ENCODE results near the gene CLEC18A. TPM values are rescaled to one million over a fixed set of nuclear protein-coding genes. Genes with fewer than 3 reads are reported as not detected.
"Not testable (repeated sequence)": the region's sequence is repeated elsewhere in the genome, so short reads cannot be mapped to it uniquely, and the experiment has no call there.

Gene CLEC18A
- total RNA-seq, 4 donors from 2014 or later = 0.48 to 2.7 (median 1.4) TPM

- not testable (repeated sequence) for ATAC-seq (ENCODE audit: low FRiP score); DNase-seq (ENCODE audit: low spot score)
Measured at GRCh38 chr16:69963312-69963711, 12.2 kb downstream of the CLEC18A start.

GRCh38 chr16:69964960-69965660 lies 14.0 kb downstream of the CLEC18A start:
- peak; percentile 75 for ATAC-seq (ENCODE audit: low FRiP score)
- not testable (repeated sequence) for DNase-seq (ENCODE audit: low spot score)

GRCh38 chr16:69965661-69966054 lies 14.5 kb downstream of the CLEC18A start:
- DNase-seq (ENCODE audit: low spot score); ATAC-seq (ENCODE audit: low FRiP score): not testable (repeated sequence)

DNA sequence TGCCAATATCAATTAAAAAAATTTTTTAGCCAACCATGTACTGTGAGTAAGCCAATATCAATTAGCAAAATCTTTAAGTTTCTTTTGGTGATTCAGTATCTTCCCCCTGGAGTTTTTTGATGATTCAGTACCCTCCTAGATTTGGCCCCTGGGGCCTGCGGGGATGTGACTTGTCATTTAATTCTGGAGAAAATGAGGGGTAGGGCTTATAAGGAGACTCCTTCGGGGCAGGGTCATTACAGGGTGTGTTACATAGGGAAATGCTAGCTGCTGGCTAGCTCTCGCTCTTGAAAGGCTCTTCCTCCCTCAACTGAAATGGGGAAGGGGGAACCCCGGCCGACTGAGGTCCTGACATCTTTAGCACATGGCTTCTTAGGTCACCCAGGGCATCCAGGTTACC lies 16.6 kb downstream of the CLEC18A start:
- ATAC-seq (ENCODE audit: low FRiP score); DNase-seq (ENCODE audit: low spot score): not testable (repeated sequence)

- DNase-seq (ENCODE audit: low spot score); ATAC-seq (ENCODE audit: low FRiP score): not testable (repeated sequence)
Measured at GRCh38 chr16:69968125-69968524, 17.0 kb downstream of the CLEC18A start.

- DNase-seq (ENCODE audit: low spot score); ATAC-seq (ENCODE audit: low FRiP score): not testable (repeated sequence)
Measured at GRCh38 chr16:69969657-69970056, 18.5 kb downstream of the CLEC18A start.

DNA sequence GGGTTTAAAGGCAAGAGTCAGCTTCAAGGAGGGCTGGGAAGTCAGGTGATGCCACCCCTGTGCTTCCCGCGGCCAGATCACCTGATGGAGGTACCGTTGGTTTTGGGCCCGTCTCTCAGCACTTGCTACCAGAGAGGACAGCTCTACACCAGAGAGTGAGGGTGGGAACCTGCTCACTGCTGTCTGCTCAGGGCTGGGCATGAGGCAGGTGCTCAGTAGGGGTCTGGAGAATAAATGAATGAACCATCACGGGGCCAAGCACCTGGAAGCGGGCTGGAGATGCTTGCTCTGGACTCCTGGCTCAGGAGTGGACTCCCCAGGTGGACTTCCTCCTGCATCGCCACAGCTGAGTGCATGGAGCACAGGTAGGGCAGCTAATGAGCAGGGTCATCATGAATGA lies 21.0 kb downstream of the CLEC18A start:
- ATAC-seq (ENCODE audit: low FRiP score); DNase-seq (ENCODE audit: low spot score): not testable (repeated sequence)

DNA sequence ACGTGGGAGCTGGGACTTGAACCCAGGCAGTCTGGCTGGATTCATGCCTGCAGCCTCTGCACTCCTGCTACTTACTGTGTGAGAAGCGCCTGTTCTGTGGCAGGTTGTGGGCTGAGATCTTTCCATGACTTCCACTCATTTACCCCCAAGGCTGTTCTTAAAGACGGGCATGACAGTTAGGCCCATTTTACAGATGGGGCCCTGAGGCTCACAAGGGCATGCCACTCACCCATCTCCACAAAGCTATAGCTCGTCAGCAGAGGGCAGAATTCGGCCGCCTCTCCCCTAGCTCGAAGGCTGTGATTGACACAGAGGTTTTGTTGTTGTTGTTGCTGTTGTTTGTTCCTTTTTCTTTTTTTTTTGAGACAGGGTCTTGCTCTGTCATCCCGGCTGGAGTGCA lies 21.8 kb downstream of the CLEC18A start:
- DNase-seq (ENCODE audit: low spot score); ATAC-seq (ENCODE audit: low FRiP score): not testable (repeated sequence)

GRCh38 chr16:69985196-69985595 lies 34.1 kb downstream of the CLEC18A start:
- not testable (repeated sequence) for DNase-seq (ENCODE audit: low spot score); ATAC-seq (ENCODE audit: low FRiP score)

- DNase-seq (ENCODE audit: low spot score); ATAC-seq (ENCODE audit: low FRiP score): not testable (repeated sequence)
Measured at GRCh38 chr16:69997956-69998355, 46.8 kb downstream of the CLEC18A start.

DNA sequence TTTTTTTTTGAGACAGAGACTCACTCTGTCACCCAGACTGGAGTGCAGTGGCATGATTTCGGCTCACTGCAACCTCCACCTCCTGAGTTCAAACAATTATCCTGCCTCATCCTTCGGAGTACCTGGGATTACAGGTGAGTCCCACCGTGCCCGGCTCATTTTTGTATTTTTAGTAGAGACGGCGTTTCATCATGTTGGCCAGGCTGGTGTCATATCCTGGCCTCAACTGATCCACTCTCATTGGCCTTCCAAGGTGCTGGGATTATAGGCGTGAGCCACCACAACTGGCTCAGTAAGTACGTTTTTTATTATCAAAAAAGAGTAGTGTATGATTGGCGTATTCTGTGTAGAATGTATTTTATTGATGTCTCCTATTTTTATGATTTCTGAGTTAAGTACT lies 48.7 kb downstream of the CLEC18A start:
- not testable (repeated sequence) for ATAC-seq (ENCODE audit: low FRiP score); DNase-seq (ENCODE audit: low spot score)

- DNase-seq (ENCODE audit: low spot score); ATAC-seq (ENCODE audit: low FRiP score): not testable (repeated sequence)
Measured at GRCh38 chr16:70003511-70003910, 52.4 kb downstream of the CLEC18A start.

- not testable (repeated sequence) for ATAC-seq (ENCODE audit: low FRiP score); DNase-seq (ENCODE audit: low spot score)
Measured at GRCh38 chr16:70008604-70009003, 57.5 kb downstream of the CLEC18A start.

DNA sequence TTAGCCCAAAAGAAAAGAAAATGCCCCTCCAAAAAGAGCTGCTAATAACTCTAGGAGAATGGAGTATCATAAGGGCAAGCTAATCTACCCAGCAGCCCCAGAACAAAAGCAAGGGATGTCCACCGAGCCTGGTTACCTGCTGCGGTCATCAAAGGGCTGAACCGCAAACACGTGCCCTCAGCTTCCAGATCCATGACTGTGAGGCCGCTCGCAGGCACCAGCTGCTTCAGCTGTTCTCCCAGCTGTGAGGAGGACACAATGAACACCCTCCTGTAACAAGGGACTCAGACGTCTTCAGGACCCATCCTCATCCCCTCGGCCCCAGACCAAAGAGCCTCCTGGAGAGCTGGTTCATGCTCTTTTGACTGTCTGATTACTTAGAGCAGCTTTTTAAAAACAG lies 59.5 kb downstream of the CLEC18A start:
- ATAC-seq (ENCODE audit: low FRiP score); DNase-seq (ENCODE audit: low spot score): not testable (repeated sequence)

- not testable (repeated sequence) for ATAC-seq (ENCODE audit: low FRiP score); DNase-seq (ENCODE audit: low spot score)
Measured at GRCh38 chr16:70011120-70011519, 60.0 kb downstream of the CLEC18A start.

GRCh38 chr16:70012354-70012753 lies 61.2 kb downstream of the CLEC18A start:
- ATAC-seq (ENCODE audit: low FRiP score); DNase-seq (ENCODE audit: low spot score): not testable (repeated sequence)

GRCh38 chr16:70012951-70013350 lies 61.8 kb downstream of the CLEC18A start:
- not testable (repeated sequence) for ATAC-seq (ENCODE audit: low FRiP score); DNase-seq (ENCODE audit: low spot score)
